GM12872 (cell line): ENCODE data around the gene GON4L.

ENCODE experiments used
- TF ChIP-seq, protein P1 (sequence below): IDR thresholded peaks from 3 replicates; pipeline ENCODE4 v1.5.1; 2011; ENCODE audit warnings: low read depth, mild to moderate bottlenecking, low read length, moderate library complexity; ENCODE audit not compliant: insufficient read depth

GON4L gene

GRCh38 chr1:155729031-155729898, 127.7 kb downstream of the GON4L start:
- TF ChIP-seq, protein P1, sequence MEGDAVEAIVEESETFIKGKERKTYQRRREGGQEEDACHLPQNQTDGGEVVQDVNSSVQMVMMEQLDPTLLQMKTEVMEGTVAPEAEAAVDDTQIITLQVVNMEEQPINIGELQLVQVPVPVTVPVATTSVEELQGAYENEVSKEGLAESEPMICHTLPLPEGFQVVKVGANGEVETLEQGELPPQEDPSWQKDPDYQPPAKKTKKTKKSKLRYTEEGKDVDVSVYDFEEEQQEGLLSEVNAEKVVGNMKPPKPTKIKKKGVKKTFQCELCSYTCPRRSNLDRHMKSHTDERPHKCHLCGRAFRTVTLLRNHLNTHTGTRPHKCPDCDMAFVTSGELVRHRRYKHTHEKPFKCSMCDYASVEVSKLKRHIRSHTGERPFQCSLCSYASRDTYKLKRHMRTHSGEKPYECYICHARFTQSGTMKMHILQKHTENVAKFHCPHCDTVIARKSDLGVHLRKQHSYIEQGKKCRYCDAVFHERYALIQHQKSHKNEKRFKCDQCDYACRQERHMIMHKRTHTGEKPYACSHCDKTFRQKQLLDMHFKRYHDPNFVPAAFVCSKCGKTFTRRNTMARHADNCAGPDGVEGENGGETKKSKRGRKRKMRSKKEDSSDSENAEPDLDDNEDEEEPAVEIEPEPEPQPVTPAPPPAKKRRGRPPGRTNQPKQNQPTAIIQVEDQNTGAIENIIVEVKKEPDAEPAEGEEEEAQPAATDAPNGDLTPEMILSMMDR: peak; percentile 80

DNA sequence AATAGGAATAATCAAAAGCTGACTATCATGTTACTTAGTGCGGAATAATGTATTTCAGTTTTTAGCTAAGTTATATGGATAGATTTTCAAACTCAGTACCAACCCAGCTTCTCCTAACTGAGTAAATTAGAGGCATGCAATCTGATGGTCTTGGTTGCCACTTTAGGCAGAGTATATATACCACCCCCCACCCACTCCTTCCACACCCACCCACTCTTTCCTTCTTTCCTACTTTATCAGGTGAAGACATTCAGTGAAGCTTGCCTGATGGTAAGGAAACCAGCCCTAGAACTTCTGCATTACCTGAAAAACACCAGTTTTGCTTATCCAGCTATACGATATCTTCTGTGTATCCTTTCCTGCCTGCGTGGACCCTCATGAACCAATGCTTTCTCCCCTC, 131.9 kb downstream of the GON4L start:
- TF ChIP-seq, protein P1: no peak

DNA sequence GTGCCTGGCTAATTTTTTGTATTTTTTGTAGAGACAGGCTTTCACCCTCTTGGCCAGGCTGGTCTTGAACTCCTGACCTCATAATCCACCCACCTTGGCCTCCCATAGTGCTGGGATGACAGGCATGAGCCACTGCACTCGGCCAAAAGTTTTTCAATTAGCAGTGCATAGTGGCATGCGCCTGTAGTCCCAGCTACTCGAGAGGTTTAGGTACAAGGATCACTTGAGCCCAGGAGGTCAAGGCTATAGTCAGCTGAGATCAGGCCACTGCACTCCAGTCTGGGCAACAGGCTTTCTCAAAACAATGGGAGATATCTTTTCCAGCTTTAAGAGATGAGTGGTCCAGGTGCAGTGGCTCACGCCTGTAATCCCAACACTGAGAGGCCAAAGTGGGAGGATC, 137.3 kb downstream of the GON4L start:
- TF ChIP-seq, protein P1: no peak

- TF ChIP-seq, protein P1: no peak
These were observed 140.0 kb downstream of the GON4L start for GRCh38 chr1:155717041-155717440.

DNA sequence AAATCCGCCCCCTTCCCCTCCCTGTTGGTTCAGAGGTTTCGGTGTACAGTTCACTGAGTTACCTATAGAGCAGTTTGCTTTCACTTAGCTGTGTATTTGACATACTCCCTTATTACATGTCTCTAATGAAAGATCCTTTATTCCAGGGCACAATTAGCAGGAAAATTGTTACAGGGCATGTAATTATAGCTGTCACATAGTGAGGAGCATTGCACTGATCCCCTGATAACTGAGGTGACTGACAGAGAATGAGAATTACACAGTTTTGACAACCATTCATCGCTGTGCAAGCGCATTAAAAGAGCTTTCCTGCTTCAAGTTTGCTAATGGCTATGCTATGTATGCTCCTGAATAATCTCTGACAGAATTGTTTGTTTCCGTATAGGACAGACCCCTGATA, 141.2 kb downstream of the GON4L start:
- TF ChIP-seq, protein P1: no peak

- TF ChIP-seq, protein P1: no peak
These were observed 143.9 kb downstream of the GON4L start for GRCh38 chr1:155713075-155713474.

DNA sequence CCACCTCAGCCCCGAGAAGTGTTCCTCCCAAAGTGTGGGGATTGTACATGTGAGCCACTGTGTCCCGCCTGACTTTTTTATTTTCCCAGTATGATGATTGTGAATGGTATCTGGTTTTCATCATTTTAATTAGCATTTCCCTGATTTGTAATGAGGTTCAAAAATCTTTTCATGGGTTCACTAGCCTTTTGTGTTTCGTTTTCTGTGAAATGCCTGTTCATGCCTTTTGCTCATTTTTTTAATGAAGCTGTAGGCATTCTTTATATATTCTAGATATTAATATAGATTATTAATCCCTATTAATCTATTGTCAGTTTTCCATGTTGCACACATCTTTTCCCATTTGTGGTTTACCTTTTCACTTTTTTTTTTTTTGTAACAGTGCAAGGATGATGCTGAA, 147.6 kb downstream of the GON4L start:
- TF ChIP-seq, protein P1: no peak
